ENCODE results near the gene TMEM14B.

TMEM14B gene

GRCh38 chr6:10722570-10722819 lies 25.1 kb upstream of the TMEM14B start:
- no peak for TF ChIP-seq CTCF (IDR thresholded peaks at IDR 0.05; ENCODE audit: insufficient read depth, low read length)
- TF ChIP-seq SPI1 (IDR thresholded peaks at IDR 0.05; ENCODE audit: borderline replicate concordance, low read depth): no peak
- no peak for TF ChIP-seq POLR2AphosphoS5 (IDR thresholded peaks at IDR 0.05; ENCODE audit: low read depth)
- TF ChIP-seq REST (IDR thresholded peaks at IDR 0.05; ENCODE audit: insufficient replicate concordance, low read depth): no peak
- no peak for TF ChIP-seq GABPA (IDR thresholded peaks at IDR 0.05; ENCODE audit: low read depth)
- DNase-seq (ENCODE audit: low read depth in 1 of 2, low spot score in 1 of 2): no peak
- Histone ChIP-seq H3K27me3 (ENCODE audit: insufficient read depth, poor library complexity, severe bottlenecking) (no peaks in the 10 kb centered on the region), H3K27ac (replicated peaks) (peak overlapping the region; percentile 79), H3K4me3 (replicated peaks; ENCODE audit: insufficient read depth, low read length) (peak overlapping the region; percentile 46)

- TF ChIP-seq SPI1 (IDR thresholded peaks at IDR 0.05; ENCODE audit: borderline replicate concordance, low read depth): no peak
- TF ChIP-seq CTCF (IDR thresholded peaks at IDR 0.05; ENCODE audit: insufficient read depth, low read length): no peak
- TF ChIP-seq GABPA (IDR thresholded peaks at IDR 0.05; ENCODE audit: low read depth): 0 out of 2 replicates have a peak, but pooled peaks have one; percentile 46
- peak; percentile 86 for TF ChIP-seq POLR2AphosphoS5 (IDR thresholded peaks at IDR 0.05; ENCODE audit: low read depth)
- TF ChIP-seq REST (IDR thresholded peaks at IDR 0.05; ENCODE audit: insufficient replicate concordance, low read depth): peak; percentile 57
- Histone ChIP-seq H3K4me3 (replicated peaks; ENCODE audit: insufficient read depth, low read length) (peak within 1 kb of the TSS; percentile 46), H3K27me3 (ENCODE audit: insufficient read depth, poor library complexity, severe bottlenecking) (no peaks in the 10 kb centered on the region), H3K27ac (replicated peaks) (peak within 1 kb of the TSS; percentile 79)
- peak; percentile 96 for DNase-seq (ENCODE audit: low read depth in 1 of 2, low spot score in 1 of 2)
Observed at GRCh38 chr6:10722820-10723566, 24.6 kb upstream of the TMEM14B start, which contains the start of gene TMEM14C. TSS of gene TMEM14C (plus strand) at chr6:10723070. CDS start at chr6:10724614, 1,544 bp downstream.

GRCh38 chr6:10723567-10723881 lies 24.1 kb upstream of the TMEM14B start:
- H3K27me3 ChIP-seq (ENCODE audit: insufficient read depth, poor library complexity, severe bottlenecking): no peaks in the 10 kb centered on the region
- TF ChIP-seq GABPA (IDR thresholded peaks at IDR 0.05; ENCODE audit: low read depth) (no peak), POLR2AphosphoS5 (IDR thresholded peaks at IDR 0.05; ENCODE audit: low read depth) (no peak), SPI1 (IDR thresholded peaks at IDR 0.05; ENCODE audit: borderline replicate concordance, low read depth) (no peak), CTCF (IDR thresholded peaks at IDR 0.05; ENCODE audit: insufficient read depth, low read length) (no peak), REST (IDR thresholded peaks at IDR 0.05; ENCODE audit: insufficient replicate concordance, low read depth) (no peak)
- peak overlapping the region; percentile 46 for H3K4me3 ChIP-seq (replicated peaks; ENCODE audit: insufficient read depth, low read length)
- H3K27ac ChIP-seq (replicated peaks): peak overlapping the region; percentile 79
- DNase-seq (ENCODE audit: low read depth in 1 of 2, low spot score in 1 of 2): no peak

Measured in HL-60 (cell line).